Measurements from ENCODE around the gene RTN4. TPM values are rescaled to one million over a fixed set of nuclear protein-coding genes. Genes with fewer than 3 reads are reported as not detected.

RTN4 gene
- total and polyA plus RNA-seq, 2 donors from 2014 or later = 296 to 329 TPM

DNA sequence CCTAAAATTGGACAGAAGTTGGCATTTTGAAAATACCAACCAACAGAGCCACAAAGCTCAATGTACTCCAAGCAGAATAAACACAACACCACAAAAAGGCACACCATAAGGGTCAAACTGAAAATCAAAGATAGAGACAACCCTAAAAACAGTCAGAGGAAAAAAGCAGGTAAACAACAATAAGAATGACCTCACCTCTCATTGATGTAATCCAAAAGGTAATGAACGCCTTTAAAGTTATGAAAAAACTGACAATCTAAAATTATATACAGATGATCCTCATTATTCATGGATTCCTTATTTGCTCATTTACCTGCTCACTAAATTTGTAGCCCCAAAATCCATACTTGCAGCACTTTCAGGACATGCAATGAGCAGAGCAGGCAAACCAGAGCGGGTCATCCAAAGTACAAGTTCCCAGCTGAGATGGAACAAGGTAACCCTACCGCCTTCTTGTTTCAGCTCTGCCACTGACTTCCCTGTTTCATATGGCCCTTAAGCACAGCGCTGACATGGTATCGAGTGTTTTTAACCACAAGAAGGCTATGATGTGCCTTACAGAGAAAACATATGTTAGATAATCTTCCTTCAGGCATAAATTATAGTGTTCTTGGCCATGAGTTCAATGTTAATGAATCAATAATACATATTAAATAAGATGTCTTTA, 17.0 kb downstream of the RTN4 start:
- peaks cover 0 to 2% (median 1%) of the 10 kb centered on the region in 3 donors for H3K9me3 ChIP-seq (ENCODE audit: control insufficient read depth in 2 of 3, insufficient read depth in 1 of 3, low read length in 3 of 3)
- FAIRE-seq (no peak), DNase-seq (no peak)
- H3K9ac ChIP-seq (ENCODE audit: low read length in 3 of 3) = no peak overlapping the region
- intact Hi-C loops (cut with DNase I) = no loop called here
- TF ChIP-seq, protein P1, sequence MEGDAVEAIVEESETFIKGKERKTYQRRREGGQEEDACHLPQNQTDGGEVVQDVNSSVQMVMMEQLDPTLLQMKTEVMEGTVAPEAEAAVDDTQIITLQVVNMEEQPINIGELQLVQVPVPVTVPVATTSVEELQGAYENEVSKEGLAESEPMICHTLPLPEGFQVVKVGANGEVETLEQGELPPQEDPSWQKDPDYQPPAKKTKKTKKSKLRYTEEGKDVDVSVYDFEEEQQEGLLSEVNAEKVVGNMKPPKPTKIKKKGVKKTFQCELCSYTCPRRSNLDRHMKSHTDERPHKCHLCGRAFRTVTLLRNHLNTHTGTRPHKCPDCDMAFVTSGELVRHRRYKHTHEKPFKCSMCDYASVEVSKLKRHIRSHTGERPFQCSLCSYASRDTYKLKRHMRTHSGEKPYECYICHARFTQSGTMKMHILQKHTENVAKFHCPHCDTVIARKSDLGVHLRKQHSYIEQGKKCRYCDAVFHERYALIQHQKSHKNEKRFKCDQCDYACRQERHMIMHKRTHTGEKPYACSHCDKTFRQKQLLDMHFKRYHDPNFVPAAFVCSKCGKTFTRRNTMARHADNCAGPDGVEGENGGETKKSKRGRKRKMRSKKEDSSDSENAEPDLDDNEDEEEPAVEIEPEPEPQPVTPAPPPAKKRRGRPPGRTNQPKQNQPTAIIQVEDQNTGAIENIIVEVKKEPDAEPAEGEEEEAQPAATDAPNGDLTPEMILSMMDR (IDR thresholded peaks at IDR 0.05; ENCODE audit: borderline replicate concordance, extremely low read depth, insufficient read depth) = no peak
- H3K4me3 ChIP-seq (ENCODE audit: low read length in 3 of 3) = peak overlapping the region in 1 of 3 donors; percentile 16
- no peaks in the 10 kb centered on the region for H3K36me3 ChIP-seq (ENCODE audit: control insufficient read depth in 2 of 3, insufficient read depth in 3 of 3, low read length in 3 of 3)
- H3K4me1 ChIP-seq (ENCODE audit: control insufficient read depth in 2 of 3, insufficient read depth in 2 of 3, low read depth in 1 of 3, low read length in 3 of 3) = peaks cover 0 to 12% (median 2%) of the 10 kb centered on the region in 3 donors
- no peak overlapping the region for H3K27ac ChIP-seq (ENCODE audit: low read depth in 2 of 2, low read length in 2 of 2)
- H3K27me3 ChIP-seq (ENCODE audit: control insufficient read depth, insufficient read depth, low read length) = no peaks in the 10 kb centered on the region

DNA sequence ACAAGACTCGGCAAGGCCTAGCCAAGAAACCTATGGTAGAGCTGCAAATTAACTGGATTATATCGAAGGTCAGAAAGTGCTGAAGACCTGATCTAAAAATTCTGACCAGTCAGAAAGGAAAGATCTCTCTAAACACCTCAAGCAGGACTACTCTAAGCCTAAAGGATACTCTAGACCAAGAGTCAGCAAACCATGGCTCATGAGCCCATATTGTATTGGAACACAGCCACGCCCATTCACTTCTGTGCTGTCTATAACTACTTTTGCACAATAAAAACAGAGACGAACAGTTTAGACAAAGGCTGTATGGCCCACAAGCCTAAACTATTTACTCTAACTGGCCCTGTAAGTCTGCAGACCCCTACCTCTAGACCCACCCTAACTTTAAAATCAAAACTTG, 18.7 kb downstream of the RTN4 start:
- peaks cover 0 to 17% (median 4%) of the 10 kb centered on the region in 3 donors for H3K4me1 ChIP-seq (ENCODE audit: control insufficient read depth in 2 of 3, insufficient read depth in 2 of 3, low read depth in 1 of 3, low read length in 3 of 3)
- FAIRE-seq = no peak

DNA sequence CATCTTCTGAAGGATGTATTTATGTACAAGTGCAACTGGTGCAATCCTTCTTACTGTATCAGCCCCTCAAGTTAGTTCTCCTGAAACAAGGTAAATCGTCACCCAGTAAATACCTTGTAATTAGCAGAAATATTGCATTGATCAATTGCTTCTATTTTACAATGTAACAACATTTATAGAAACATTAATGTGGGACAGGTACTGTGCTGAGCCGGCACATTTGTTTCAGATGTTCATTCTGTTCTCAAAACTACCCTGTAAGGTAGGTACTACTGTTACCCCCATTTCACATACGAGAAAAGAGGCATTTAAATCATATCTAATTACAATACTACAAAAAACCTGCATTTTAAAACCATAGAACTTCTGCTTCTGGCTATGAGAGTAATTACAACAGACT, 19.5 kb downstream of the RTN4 start:
- Histone ChIP-seq H3K27me3 (ENCODE audit: control insufficient read depth, insufficient read depth, low read length) (no peaks in the 10 kb centered on the region), H3K4me3 (ENCODE audit: low read length in 3 of 3) (no peak overlapping the region), H3K9ac (ENCODE audit: low read length in 3 of 3) (no peak overlapping the region), H3K27ac (ENCODE audit: low read depth in 2 of 2, low read length in 2 of 2) (no peak overlapping the region), H3K4me1 (ENCODE audit: control insufficient read depth in 2 of 3, insufficient read depth in 2 of 3, low read depth in 1 of 3, low read length in 3 of 3) (peaks cover 0 to 23% (median 6%) of the 10 kb centered on the region in 3 donors), H3K9me3 (ENCODE audit: control insufficient read depth in 2 of 3, insufficient read depth in 1 of 3, low read length in 3 of 3) (peaks cover 0 to 2% (median 0%) of the 10 kb centered on the region in 3 donors), H3K36me3 (ENCODE audit: control insufficient read depth in 2 of 3, insufficient read depth in 3 of 3, low read length in 3 of 3) (no peaks in the 10 kb centered on the region)
- intact Hi-C loops (cut with DNase I) = no loop called here
- DNase-seq (no peak), FAIRE-seq (no peak)
- TF ChIP-seq, protein P1 (IDR thresholded peaks at IDR 0.05; ENCODE audit: borderline replicate concordance, extremely low read depth, insufficient read depth) = no peak

More for the DNA sequence above, 18.7 kb downstream of the RTN4 start:
- no peak for DNase-seq
- intact Hi-C loops (cut with DNase I) = no loop called here
- TF ChIP-seq, protein P1 (IDR thresholded peaks at IDR 0.05; ENCODE audit: borderline replicate concordance, extremely low read depth, insufficient read depth) = no peak
- Histone ChIP-seq H3K4me3 (ENCODE audit: low read length in 3 of 3) (no peak overlapping the region), H3K9ac (ENCODE audit: low read length in 3 of 3) (no peak overlapping the region), H3K9me3 (ENCODE audit: control insufficient read depth in 2 of 3, insufficient read depth in 1 of 3, low read length in 3 of 3) (peaks cover 0 to 2% (median 0%) of the 10 kb centered on the region in 3 donors), H3K27me3 (ENCODE audit: control insufficient read depth, insufficient read depth, low read length) (no peaks in the 10 kb centered on the region), H3K36me3 (ENCODE audit: control insufficient read depth in 2 of 3, insufficient read depth in 3 of 3, low read length in 3 of 3) (no peaks in the 10 kb centered on the region), H3K27ac (ENCODE audit: low read depth in 2 of 2, low read length in 2 of 2) (no peak overlapping the region)
